SK-N-SH treated with all-trans-retinoic acid at 6 μM for 48 hours (cell line): Measurements from ENCODE around the gene DYRK1B.
A peak's percentile ranks its signal among the peaks of the same experiment; 100 is the strongest.

Source experiments
- ARNTL ChIP-seq: fragments of 450-650 bp; formaldehyde crosslinking; IDR thresholded peaks from 2 replicates; pipeline ENCODE4 v1.5.0; 2020; ENCODE audit warnings: low read depth, mild to moderate bottlenecking, moderate library complexity, borderline replicate concordance
- RARB ChIP-seq: fragments of 250-450 bp; sonication (Bioruptor Pico); IDR thresholded peaks from 2 replicates; pipeline ENCODE4 v1.8.0; 2021; ENCODE audit warnings: mild to moderate bottlenecking, moderate library complexity
- TCF4 ChIP-seq: fragments of 250-450 bp; sonication (Bioruptor Pico); IDR thresholded peaks from 2 replicates; pipeline ENCODE4 v1.8.0; 2021; ENCODE audit warnings: mild to moderate bottlenecking, moderate library complexity, borderline replicate concordance
- ZFP3 ChIP-seq: fragments of 250-450 bp; sonication (Bioruptor Pico); IDR thresholded peaks from 2 replicates; pipeline ENCODE4 v1.5.0; 2020; ENCODE audit warnings: mild to moderate bottlenecking, moderate library complexity
- ZFP30 ChIP-seq: fragments of 450-650 bp; formaldehyde crosslinking; IDR thresholded peaks from 2 replicates; pipeline ENCODE4 v1.5.0; 2022; ENCODE audit warnings: mild to moderate bottlenecking, moderate library complexity
- ZNF8 ChIP-seq: fragments of 450-650 bp; formaldehyde crosslinking; IDR thresholded peaks from 2 replicates; pipeline ENCODE4 v1.5.0; 2020; ENCODE audit warnings: mild to moderate bottlenecking, moderate library complexity
- TF ChIP-seq, protein P1 (sequence below): fragments of 250-450 bp; sonication (Bioruptor Pico); IDR thresholded peaks from 2 replicates; pipeline ENCODE4 v1.8.0; 2020; ENCODE audit warnings: mild to moderate bottlenecking, moderate library complexity, borderline replicate concordance

GRCh38 chr19:39823686-39824085, 10.3 kb downstream of the DYRK1B start:
- TF ChIP-seq RARB (no peak; the same call in 1 of the 2 replicates), ARNTL (CRISPR knock-in tag) (no peak), ZNF8 (CRISPR knock-in tag) (no peak), TCF4 (no peak), ZFP30 (CRISPR knock-in tag) (no peak), ZFP3 (no peak)
- TF ChIP-seq, protein P1, sequence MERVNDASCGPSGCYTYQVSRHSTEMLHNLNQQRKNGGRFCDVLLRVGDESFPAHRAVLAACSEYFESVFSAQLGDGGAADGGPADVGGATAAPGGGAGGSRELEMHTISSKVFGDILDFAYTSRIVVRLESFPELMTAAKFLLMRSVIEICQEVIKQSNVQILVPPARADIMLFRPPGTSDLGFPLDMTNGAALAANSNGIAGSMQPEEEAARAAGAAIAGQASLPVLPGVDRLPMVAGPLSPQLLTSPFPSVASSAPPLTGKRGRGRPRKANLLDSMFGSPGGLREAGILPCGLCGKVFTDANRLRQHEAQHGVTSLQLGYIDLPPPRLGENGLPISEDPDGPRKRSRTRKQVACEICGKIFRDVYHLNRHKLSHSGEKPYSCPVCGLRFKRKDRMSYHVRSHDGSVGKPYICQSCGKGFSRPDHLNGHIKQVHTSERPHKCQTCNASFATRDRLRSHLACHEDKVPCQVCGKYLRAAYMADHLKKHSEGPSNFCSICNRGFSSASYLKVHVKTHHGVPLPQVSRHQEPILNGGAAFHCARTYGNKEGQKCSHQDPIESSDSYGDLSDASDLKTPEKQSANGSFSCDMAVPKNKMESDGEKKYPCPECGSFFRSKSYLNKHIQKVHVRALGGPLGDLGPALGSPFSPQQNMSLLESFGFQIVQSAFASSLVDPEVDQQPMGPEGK: 0 out of 2 replicates have a peak, but pooled peaks have one; percentile 6
